Transverse colon (tissue), 4 donors: ENCODE results near the gene IQSEC3. TPM values are rescaled to one million over a fixed set of nuclear protein-coding genes. Genes with fewer than 3 reads are reported as not detected.

Experiments used
- DNase-seq: peaks from one replicate; pipeline ENCODE4 v3.0.0-alpha.2; 2019
- H3K27ac ChIP-seq, 4 donors: fragments of 200-600 bp; sonication (generic); 2 replicates each; pipeline ENCODE4 v1.5.1; 2016 to 2018; ENCODE audit warnings: inconsistent platforms in 4 of 4
- H3K27me3 ChIP-seq: fragments of 200-600 bp; sonication (generic); 2 replicates; pipeline ENCODE4 v1.5.1; 2017; ENCODE audit warnings: inconsistent platforms
- H3K36me3 ChIP-seq, 4 donors: fragments of 200-600 bp; sonication (generic); 2 replicates each; pipeline ENCODE4 v1.5.1; 2017 to 2019; ENCODE audit warnings: inconsistent platforms in 4 of 4
- H3K4me1 ChIP-seq, 4 donors: fragments of 200-600 bp; sonication (generic); 2 replicates each; pipeline ENCODE4 v1.5.1; 2017 to 2020; ENCODE audit warnings: inconsistent platforms in 4 of 4
- H3K4me3 ChIP-seq, 4 donors: fragments of 200-600 bp; sonication (generic); 1 replicate in 1 of 4; 2 replicates in 3 of 4; pipeline versions ENCODE4 v1.5.1 to v1.6.1; 2017 to 2019; ENCODE audit warnings: inconsistent platforms in 4 of 4
- H3K9me3 ChIP-seq, 2 donors: fragments of 200-600 bp; sonication (generic); 2 replicates each; pipeline ENCODE4 v1.5.1; 2017 to 2019; ENCODE audit warnings: inconsistent platforms in 2 of 2
- EP300 ChIP-seq: sonication (generic); formaldehyde crosslinking; IDR thresholded peaks from one replicate; pipeline ENCODE4 v1.6.1; 2017; ENCODE audit warnings: antibody characterized with exemption, low read depth
- POLR2A ChIP-seq: fragments of 450-650 bp; IDR thresholded peaks from one replicate; pipeline ENCODE4 v1.6.1; 2016; ENCODE audit warnings: antibody characterized with exemption, mild to moderate bottlenecking, moderate library complexity
- POLR2AphosphoS5 ChIP-seq, 3 donors: sonication (generic); formaldehyde crosslinking; IDR thresholded peaks; one replicate each; pipeline ENCODE4 v1.6.1; 2016; ENCODE audit warnings: antibody characterized with exemption in 3 of 3
- WGBS, 2 donors: methylation state at CpG; one replicate each; pipeline ENCODE4 v1.1.5; 2018; ENCODE audit warnings: low coverage in 1 of 2; 5-methylcytosine and 5-hydroxymethylcytosine counted together
- in situ Hi-C, 4 donors: fragments of 200-750 bp; cut with MboI; loops; one replicate each; pipeline versions ENCODE4 v1.15.0 to v1.15.1; 2017; ENCODE audit warnings: low sequenced_read_pairs in 3 of 4, low pct_ligation_motif_present in 1 of 4, low pct_unique_long_range_greater_than_20kb in 1 of 4
- intact Hi-C: fragments of 100-400 bp; cut with DNase I; formaldehyde crosslinking; loops from one replicate; pipeline ENCODE4 v1.15.1; 2023; ENCODE audit warnings: low total_unique reads
- total RNA-seq, 4 donors: library from RNA; depleted of rRNA; stranded (reverse); fragments of >200 nt; gene quantifications; one replicate each; pipeline ENCODE4 v1.1.0, GENCODE V29; 2016
- TF ChIP-seq, protein P1 (sequence below), 5 experiments: fragments of 200-600 bp in 3 of 5; fragments of 450-650 bp in 2 of 5; sonication (generic) in 3 of 5; IDR thresholded peaks; 1 replicate in 2 of 5; 2 replicates in 3 of 5; pipeline ENCODE4 v1.5.1; 2016 to 2017; ENCODE audit warnings: antibody characterized with exemption in 5 of 5, inconsistent platforms in 3 of 5, mild to moderate bottlenecking in 2 of 5, moderate library complexity in 1 of 5

Gene IQSEC3
- total RNA-seq, 4 donors from 2014 or later: 0.16 to 35.4 (median 0.27) TPM; not detected in 1

DNA sequence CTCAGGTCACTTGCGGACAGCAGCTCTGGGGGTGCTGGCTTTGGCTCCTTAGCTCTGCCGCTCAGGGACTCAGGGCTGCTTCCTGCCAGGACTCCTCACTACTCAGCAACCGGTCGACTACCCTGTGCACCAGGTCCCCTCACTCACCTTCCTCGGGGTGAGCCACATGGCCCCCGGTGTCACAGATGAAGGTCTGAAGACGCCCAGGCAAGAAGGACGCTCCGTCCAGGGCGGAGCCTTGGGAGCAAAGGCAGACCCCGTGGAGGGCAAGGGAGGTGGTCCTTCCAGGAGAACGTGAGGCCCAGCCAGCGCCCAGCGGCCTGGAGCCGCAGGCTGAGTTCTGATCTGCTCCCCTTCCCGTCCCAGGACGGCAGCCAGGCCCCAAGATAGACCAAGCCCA is 115.4 kb downstream of the IQSEC3 start:
- TF ChIP-seq POLR2AphosphoS5 (IDR thresholded peaks at IDR 0.05): no peak
- no peak for TF ChIP-seq POLR2A
- TF ChIP-seq, protein P1, sequence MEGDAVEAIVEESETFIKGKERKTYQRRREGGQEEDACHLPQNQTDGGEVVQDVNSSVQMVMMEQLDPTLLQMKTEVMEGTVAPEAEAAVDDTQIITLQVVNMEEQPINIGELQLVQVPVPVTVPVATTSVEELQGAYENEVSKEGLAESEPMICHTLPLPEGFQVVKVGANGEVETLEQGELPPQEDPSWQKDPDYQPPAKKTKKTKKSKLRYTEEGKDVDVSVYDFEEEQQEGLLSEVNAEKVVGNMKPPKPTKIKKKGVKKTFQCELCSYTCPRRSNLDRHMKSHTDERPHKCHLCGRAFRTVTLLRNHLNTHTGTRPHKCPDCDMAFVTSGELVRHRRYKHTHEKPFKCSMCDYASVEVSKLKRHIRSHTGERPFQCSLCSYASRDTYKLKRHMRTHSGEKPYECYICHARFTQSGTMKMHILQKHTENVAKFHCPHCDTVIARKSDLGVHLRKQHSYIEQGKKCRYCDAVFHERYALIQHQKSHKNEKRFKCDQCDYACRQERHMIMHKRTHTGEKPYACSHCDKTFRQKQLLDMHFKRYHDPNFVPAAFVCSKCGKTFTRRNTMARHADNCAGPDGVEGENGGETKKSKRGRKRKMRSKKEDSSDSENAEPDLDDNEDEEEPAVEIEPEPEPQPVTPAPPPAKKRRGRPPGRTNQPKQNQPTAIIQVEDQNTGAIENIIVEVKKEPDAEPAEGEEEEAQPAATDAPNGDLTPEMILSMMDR (IDR thresholded peaks at IDR 0.05): no peak
- TF ChIP-seq EP300: no peak
- H3K4me1 ChIP-seq: peaks cover 0 to under 1% (median 0%) of the 10 kb centered on the region in 4 donors
- WGBS, 2 donors: 90% methylated on average over 17 of the region's 17 CpGs; no CpG with 5 or more reads in 1 of the 2 donors
- no peaks in the 10 kb centered on the region for H3K9me3 ChIP-seq
- no peaks in the 10 kb centered on the region for H3K27me3 ChIP-seq
- no peaks in the 10 kb centered on the region for H3K36me3 ChIP-seq
- intact Hi-C loops (no loop called here), in situ Hi-C loops (no loop called here)
- H3K4me3 ChIP-seq: no peak overlapping the region
- H3K27ac ChIP-seq: no peak overlapping the region
- DNase-seq: no peak

GRCh38 chr12:182381-182892 is 115.9 kb downstream of the IQSEC3 start:
- 66% methylated on average over 9 of the region's 10 CpGs; no CpG with 5 or more reads in 1 of the 2 donors for WGBS, 2 donors
- no peaks in the 10 kb centered on the region for H3K9me3 ChIP-seq
- TF ChIP-seq, protein P1 (IDR thresholded peaks at IDR 0.05): no peak
- TF ChIP-seq EP300: no peak
- no peak for TF ChIP-seq POLR2A
- no peak for TF ChIP-seq POLR2AphosphoS5 (IDR thresholded peaks at IDR 0.05)
- DNase-seq: no peak
- no peak overlapping the region for H3K4me3 ChIP-seq
- in situ Hi-C loops: no loop called here
- H3K27ac ChIP-seq: no peak overlapping the region
- H3K36me3 ChIP-seq: no peaks in the 10 kb centered on the region
- no peaks in the 10 kb centered on the region for H3K4me1 ChIP-seq
- H3K27me3 ChIP-seq: no peaks in the 10 kb centered on the region
- intact Hi-C loops: no loop called here

GRCh38 chr12:184811-185575 is 118.4 kb downstream of the IQSEC3 start:
- no peak overlapping the region for H3K4me3 ChIP-seq
- no peak overlapping the region for H3K27ac ChIP-seq
- TF ChIP-seq POLR2AphosphoS5 (IDR thresholded peaks at IDR 0.05): no peak
- TF ChIP-seq POLR2A: no peak
- TF ChIP-seq, protein P1 (IDR thresholded peaks at IDR 0.05): no peak
- TF ChIP-seq EP300: no peak
- intact Hi-C loops (no loop called here), in situ Hi-C loops (no loop called here)
- no peaks in the 10 kb centered on the region for H3K27me3 ChIP-seq
- H3K9me3 ChIP-seq: no peaks in the 10 kb centered on the region
- 73 to 83% methylated on average over 2 to 13 of the region's 13 CpGs for WGBS, 2 donors
- peaks cover 3 to 9% (median 6%) of the 10 kb centered on the region in 4 donors for H3K4me1 ChIP-seq
- DNase-seq: no peak
- H3K36me3 ChIP-seq: no peaks in the 10 kb centered on the region

DNA sequence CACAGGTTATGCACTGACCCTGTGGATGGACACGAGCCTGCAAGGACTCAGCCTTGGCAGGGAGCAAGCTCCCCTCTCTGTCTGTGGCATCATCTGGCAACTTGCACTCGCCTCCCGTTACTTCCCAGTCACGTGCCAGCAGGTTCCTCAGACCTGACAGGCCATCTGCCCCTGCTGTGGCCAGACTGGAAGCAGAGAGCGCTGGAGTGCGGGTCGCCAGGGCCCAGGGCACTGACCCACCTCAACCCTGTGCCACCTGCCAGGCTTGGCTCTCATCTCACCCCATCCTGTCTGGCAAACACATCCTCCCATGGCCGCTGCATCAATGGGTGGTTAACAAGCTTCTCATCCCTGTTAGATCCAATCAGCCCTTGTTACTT is 119.0 kb downstream of the IQSEC3 start:
- no peaks in the 10 kb centered on the region for H3K27me3 ChIP-seq
- in situ Hi-C loops: no loop called here
- H3K9me3 ChIP-seq: no peaks in the 10 kb centered on the region
- TF ChIP-seq POLR2AphosphoS5 (IDR thresholded peaks at IDR 0.05): no peak
- no peak for TF ChIP-seq EP300
- TF ChIP-seq, protein P1 (IDR thresholded peaks at IDR 0.05): no peak
- no peak overlapping the region for H3K4me3 ChIP-seq
- DNase-seq: no peak
- WGBS, 2 donors: 75% methylated on average over 6 of the region's 8 CpGs; no CpG with 5 or more reads in 1 of the 2 donors
- no peaks in the 10 kb centered on the region for H3K36me3 ChIP-seq
- peaks cover 3 to 9% (median 6%) of the 10 kb centered on the region in 4 donors for H3K4me1 ChIP-seq
- intact Hi-C loops: no loop called here
- no peak overlapping the region for H3K27ac ChIP-seq
